Endothelial cell of umbilical vein (primary cell): Measurements from ENCODE around the gene DUSP22. TPM values are rescaled to one million over a fixed set of nuclear protein-coding genes. Genes with fewer than 3 reads are reported as not detected.

ENCODE experiments used
- BruUV-seq: library from RNA; stranded (reverse); fragments of 400-500 nt; replicated peaks from 2 replicates; lab custom pipeline; 2021; lab: Mats Ljungman, UMichigan
- CTCF ChIA-PET: fragments of 300-600, 350-600 bp; sonication (Branson Sonifier 250); formaldehyde crosslinking; loops from one replicate; lab custom pipeline; 2021; ENCODE audit warnings: antibody characterized with exemption, inconsistent platforms; lab: Charles Lee
- POLR2A ChIA-PET: fragments of 300-600, 350-600 bp; sonication (Branson Sonifier 250); formaldehyde crosslinking; loops from one replicate; lab custom pipeline; 2021; ENCODE audit warnings: antibody characterized with exemption, inconsistent platforms; lab: Charles Lee
- DNase-seq: peaks from one replicate; pipeline ENCODE4 v3.0.0-alpha.2; 2011; ENCODE audit warnings: low read depth, low spot score
- FAIRE-seq: peaks from 2 replicates; lab custom pipeline; 2011; peaks lifted over from hg19 to GRCh38; lab: Jason Lieb, UNC
- H2AFZ ChIP-seq: 2 replicates; pipeline ENCODE4 v1.6.0; 2012; ENCODE audit warnings: low read depth, low read length, control low read depth, inconsistent platforms
- H3K27ac ChIP-seq: 2 replicates; pipeline ENCODE4 v1.5.1; 2011; ENCODE audit warnings: low read depth, mild to moderate bottlenecking, control low read depth, low read length, moderate library complexity; ENCODE audit not compliant: insufficient read depth
- H3K27me3 ChIP-seq, 2 experiments: 2 replicates each; pipeline versions ENCODE4 v1.6.0 to v1.6.1; 2011; ENCODE audit warnings: low read length in 2 of 2, mixed read lengths in 1 of 2; ENCODE audit not compliant: control insufficient read depth in 2 of 2, insufficient read depth in 2 of 2
- H3K36me3 ChIP-seq, 2 experiments: 2 replicates in 1 of 2; 3 replicates in 1 of 2; pipeline ENCODE4 v1.5.1; 2011; ENCODE audit warnings: low read length in 2 of 2, mild to moderate bottlenecking in 1 of 2, moderate library complexity in 1 of 2; ENCODE audit not compliant: control insufficient read depth in 2 of 2, insufficient read depth in 2 of 2; ENCODE audit errors: extremely low read depth in 1 of 2
- H3K4me1 ChIP-seq: 3 replicates; pipeline ENCODE4 v1.5.1; 2011; ENCODE audit warnings: mild to moderate bottlenecking, low read length; ENCODE audit not compliant: control insufficient read depth, insufficient read depth; ENCODE audit errors: extremely low read depth
- H3K4me2 ChIP-seq: 2 replicates; pipeline ENCODE4 v1.6.1; 2011; ENCODE audit warnings: low read length, control low read depth, mixed read lengths; ENCODE audit not compliant: insufficient read depth
- H3K4me3 ChIP-seq, 3 experiments: fragments of 200-600 bp in 1 of 3; sonication (generic), shearing (Covaris generic) in 1 of 3; replicated peaks in 1 of 3; 2 replicates each; pipeline ENCODE4 v1.5.1; 2011 to 2016; ENCODE audit warnings: control low read depth in 3 of 3, low read length in 3 of 3, mild to moderate bottlenecking in 2 of 3, inconsistent platforms in 1 of 3, low read depth in 1 of 3, moderate library complexity in 1 of 3; ENCODE audit not compliant: insufficient read depth in 1 of 3
- H3K79me2 ChIP-seq: 2 replicates; pipeline ENCODE4 v1.6.0; 2012; ENCODE audit warnings: low read length, inconsistent platforms; ENCODE audit not compliant: control insufficient read depth, insufficient read depth
- H3K9ac ChIP-seq: replicated peaks from 2 replicates; pipeline ENCODE3; 2011; ENCODE audit warnings: low read length, control low read depth; ENCODE audit not compliant: insufficient read depth; ENCODE audit errors: extremely low read depth
- H3K9me1 ChIP-seq: replicated peaks from 3 replicates; pipeline ENCODE4 v1.6.0; 2011; ENCODE audit warnings: mild to moderate bottlenecking, low read length; ENCODE audit not compliant: control insufficient read depth, insufficient read depth; ENCODE audit errors: extremely low read depth
- H3K9me3 ChIP-seq: replicated peaks from 2 replicates; pipeline ENCODE4 v1.5.1; 2012; ENCODE audit warnings: low read length, inconsistent platforms; ENCODE audit not compliant: control insufficient read depth, insufficient read depth
- H4K20me1 ChIP-seq: replicated peaks from 2 replicates; pipeline ENCODE3; 2011; ENCODE audit warnings: mild to moderate bottlenecking, low read length; ENCODE audit not compliant: control insufficient read depth, insufficient read depth; ENCODE audit errors: extremely low read depth
- EZH2 ChIP-seq: IDR thresholded peaks from 2 replicates; pipeline ENCODE4 v1.6.1; 2012; ENCODE audit warnings: borderline replicate concordance, low read depth, mild to moderate bottlenecking, moderate library complexity, low read length, inconsistent platforms; ENCODE audit not compliant: severe bottlenecking
- GATA2 ChIP-seq: IDR thresholded peaks from 2 replicates; pipeline ENCODE4 v1.7.0; 2011; ENCODE audit warnings: low read depth, mild to moderate bottlenecking, moderate library complexity, mixed read lengths, low read length; ENCODE audit not compliant: insufficient read length, insufficient read depth
- JUN ChIP-seq: IDR thresholded peaks from 2 replicates; pipeline ENCODE4 v1.6.1; 2011; ENCODE audit warnings: borderline replicate concordance, low read depth; ENCODE audit not compliant: insufficient read length, insufficient read depth
- MAX ChIP-seq: IDR thresholded peaks from 2 replicates; pipeline ENCODE4 v1.6.1; 2011; ENCODE audit not compliant: insufficient read depth, insufficient read length
- MYC ChIP-seq: IDR thresholded peaks from one replicate; pipeline ENCODE4 v1.6.1; 2011; ENCODE audit warnings: mild to moderate bottlenecking, low read depth, low read length
- POLR2A ChIP-seq: IDR thresholded peaks from 2 replicates; pipeline ENCODE4 v1.6.1; 2012; ENCODE audit warnings: low read depth, mild to moderate bottlenecking, control low read depth, low read length
- POLR2AphosphoS5 ChIP-seq: IDR thresholded peaks from 2 replicates; pipeline ENCODE4 v1.6.1; 2012; ENCODE audit warnings: low read depth, mild to moderate bottlenecking, control low read depth, low read length, moderate library complexity; ENCODE audit not compliant: insufficient read depth
- dilution Hi-C: fragments of 300-500 bp; cut with MboI; formaldehyde crosslinking; loops from one replicate; pipeline ENCODE4 v1.15.0; 2019; ENCODE audit warnings: low sequenced_read_pairs; ENCODE audit not compliant: extremely low pct_ligation_motif_present
- intact Hi-C: fragments of 100-400 bp; cut with micrococcal nuclease; formaldehyde crosslinking; loops from one replicate; pipeline ENCODE4 v1.10.0; 2022
- polyA plus RNA-seq, 4 experiments: library from polyadenylated mRNA; depleted of rRNA in 3 of 4; stranded (reverse) in 3 of 4; unstranded in 1 of 4; fragments of >200 nt; gene quantifications; 2 replicates each; pipeline versions ENCODE4 v1.2.1 to v1.2.3, GENCODE V29; 2011 to 2012; ENCODE audit warnings: missing spikeins in 1 of 4
- total RNA-seq: library from RNA; stranded (reverse); gene quantifications from 2 replicates; pipeline ENCODE4 v1.2.3, GENCODE V29; 2021

DUSP22 gene
- total and polyA plus RNA-seq, 2 donors (not counting 3 experiments of a cell fraction or from before 2014, with no cell fraction given), result 23.2 to 33.9 TPM

GRCh38 chr6:252775-253535, 39.3 kb upstream of the DUSP22 start:
- Histone ChIP-seq H3K4me1 (no peaks in the 10 kb centered on the region), H3K9me1 (no peaks in the 10 kb centered on the region), H3K9me3 (no peaks in the 10 kb centered on the region), H3K79me2 (no peaks in the 10 kb centered on the region), H2AFZ (no peak overlapping the region), H4K20me1 (no peaks in the 10 kb centered on the region), H3K27ac (no peak overlapping the region), H3K36me3 (no peaks in the 10 kb centered on the region), H3K4me2 (no peak overlapping the region), H3K4me3 (no peak overlapping the region), H3K9ac (no peak overlapping the region), H3K27me3 (no peaks in the 10 kb centered on the region)
- no peak for FAIRE-seq
- TF ChIP-seq EZH2, result no peak
- TF ChIP-seq POLR2A, result no peak
- TF ChIP-seq POLR2AphosphoS5, result no peak
- ChIA-PET POLR2A (no interaction called here), CTCF (no interaction called here)
- intact Hi-C loops (no loop called here), dilution Hi-C loops (no loop called here)
- BruUV-seq, result no TSS peak
- no peak for DNase-seq

- no peaks in the 10 kb centered on the region for H3K36me3 ChIP-seq
- no TSS peak for BruUV-seq
- H3K4me2 ChIP-seq, result no peak overlapping the region
- FAIRE-seq (no peak), DNase-seq (no peak)
- intact Hi-C loops (no loop called here), dilution Hi-C loops (no loop called here)
- TF ChIP-seq GATA2 (no peak), MAX (no peak), MYC (no peak), JUN (no peak), POLR2A (no peak)
- H3K27ac ChIP-seq, result no peak overlapping the region
- no peak overlapping the region for H3K4me3 ChIP-seq
- H3K27me3 ChIP-seq, result no peaks in the 10 kb centered on the region
- ChIA-PET POLR2A (interaction anchor here (0.6 kb wide), 1 partner anchor 272 kb away, joined by 6 read pairs; no protein-coding TSS in a partner anchor), CTCF (no interaction called here)
- H2AFZ ChIP-seq, result no peak overlapping the region
- H3K9me3 ChIP-seq, result no peaks in the 10 kb centered on the region
- no peaks in the 10 kb centered on the region for H3K79me2 ChIP-seq
- H4K20me1 ChIP-seq, result no peaks in the 10 kb centered on the region
- no peaks in the 10 kb centered on the region for H3K9me1 ChIP-seq
- H3K9ac ChIP-seq, result no peak overlapping the region
- H3K4me1 ChIP-seq, result no peaks in the 10 kb centered on the region
These were observed 38.3 kb upstream of the DUSP22 start for GRCh38 chr6:254016-254415.
